Occipital lobe (tissue), 2 donors: Measurements from ENCODE around the gene KRTAP10-8. TPM values are rescaled to one million over a fixed set of nuclear protein-coding genes. Genes with fewer than 3 reads are reported as not detected.
"Not testable (repeated sequence)": the region's sequence is repeated elsewhere in the genome, so short reads cannot be mapped to it uniquely, and the experiment has no call there.

Experiments
- DNase-seq: peaks from one replicate; lab custom pipeline; 2025; lab: John Stamatoyannopoulos, UW
- total RNA-seq: library from RNA; depleted of rRNA; stranded (reverse); fragments of >200 nt; gene quantifications from one replicate; pipeline ENCODE4 v1.2.3, GENCODE V29; 2014

KRTAP10-8 gene
- total RNA-seq, 1 donor from 2014 or later: not detected

DNA sequence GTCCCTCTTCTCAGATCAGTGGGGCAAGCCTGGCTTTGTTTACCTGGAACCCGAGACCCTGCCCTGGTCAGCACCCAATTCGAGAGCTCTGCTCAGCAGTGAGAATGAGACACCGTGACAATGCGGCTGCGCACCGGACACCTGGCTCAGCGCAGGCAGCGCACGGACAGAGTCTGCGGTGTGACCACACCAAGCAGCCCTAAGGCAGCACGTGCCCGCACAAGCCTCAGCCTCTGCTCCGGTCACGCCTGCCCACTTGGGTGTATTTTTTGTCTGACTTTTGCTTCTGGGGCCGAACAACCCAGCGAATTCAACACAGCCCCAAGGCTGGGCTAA lies 4.7 kb downstream of the KRTAP10-8 start:
- DNase-seq: no peak

- DNase-seq: no peak
Observed at GRCh38 chr21:44617071-44617501, 5.2 kb downstream of the KRTAP10-8 start.

- no peak for DNase-seq
Observed at GRCh38 chr21:44618504-44618903, 6.6 kb downstream of the KRTAP10-8 start.

GRCh38 chr21:44618909-44619308 lies 7.0 kb downstream of the KRTAP10-8 start:
- no peak for DNase-seq

GRCh38 chr21:44619886-44620285 lies 8.0 kb downstream of the KRTAP10-8 start:
- DNase-seq: no peak

DNA sequence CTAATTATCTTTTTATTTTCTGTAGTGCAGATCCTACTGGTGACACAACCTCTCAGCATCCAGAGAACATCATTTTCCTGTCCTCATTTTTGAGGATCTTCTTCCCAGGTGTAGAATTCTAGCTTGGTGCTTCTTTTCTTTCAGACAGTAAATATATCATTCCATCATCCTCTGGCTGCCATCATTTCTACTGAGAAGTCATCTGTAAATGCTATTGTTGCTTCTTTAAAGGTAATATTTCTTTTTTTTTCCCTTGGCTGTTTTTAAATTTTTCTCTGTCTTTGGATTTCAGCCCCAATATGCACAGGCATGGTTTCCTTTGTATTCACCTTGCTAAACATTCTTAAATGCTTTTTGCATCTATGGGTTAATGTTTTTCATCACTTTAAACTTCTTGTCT lies 11.7 kb downstream of the KRTAP10-8 start:
- no peak for DNase-seq

GRCh38 chr21:44625756-44626155 lies 13.9 kb downstream of the KRTAP10-8 start:
- no peak for DNase-seq

DNA sequence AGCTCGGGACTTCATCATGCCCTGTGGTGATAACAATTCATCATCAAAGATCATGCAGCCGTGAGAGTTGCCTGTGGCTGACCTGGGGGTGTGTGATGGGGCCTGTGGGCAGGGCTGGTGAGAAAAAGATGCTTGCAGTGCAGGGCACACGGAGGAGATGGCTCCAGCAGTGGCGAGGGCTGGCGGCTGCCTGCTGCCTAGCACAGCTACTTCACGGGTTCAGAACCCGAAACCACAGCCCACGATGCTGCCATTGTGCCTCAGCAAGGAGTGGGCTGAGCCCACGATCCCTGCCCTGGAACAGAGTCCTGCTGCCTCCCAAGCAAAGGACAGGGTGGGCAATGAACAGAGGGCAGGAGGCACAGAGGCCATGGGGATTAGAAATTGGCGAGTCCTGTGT lies 14.4 kb downstream of the KRTAP10-8 start:
- DNase-seq: no peak

DNA sequence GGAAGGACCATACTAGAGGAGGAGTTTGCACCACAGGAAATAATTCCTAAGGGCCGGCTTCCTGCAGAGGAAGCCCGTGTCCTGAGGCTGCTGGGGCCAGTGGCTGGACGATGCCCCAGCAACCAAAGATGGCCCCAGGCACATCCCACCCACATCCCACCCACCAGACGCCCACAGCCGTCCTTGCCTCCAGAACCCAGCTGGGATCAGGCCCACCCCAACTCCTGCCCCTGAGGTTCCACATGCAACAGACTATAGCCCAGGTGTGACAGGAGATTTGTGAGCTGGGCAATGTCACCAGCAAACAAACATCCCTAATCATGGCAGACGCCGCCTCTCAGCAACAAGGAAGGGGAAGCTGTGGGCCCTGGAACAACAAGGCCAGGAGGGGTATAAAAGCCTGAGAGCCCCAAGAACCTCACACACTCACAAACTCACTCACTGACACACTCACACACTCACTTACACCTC lies 14.8 kb downstream of the KRTAP10-8 start, which contains the start of gene KRTAP10-9:
Gene KRTAP10-9 (plus strand): TSS at position 421 of the 471 bp plus-strand sequence. CDS start 79 bp downstream, outside the sequence.
- no peak for DNase-seq

DNA sequence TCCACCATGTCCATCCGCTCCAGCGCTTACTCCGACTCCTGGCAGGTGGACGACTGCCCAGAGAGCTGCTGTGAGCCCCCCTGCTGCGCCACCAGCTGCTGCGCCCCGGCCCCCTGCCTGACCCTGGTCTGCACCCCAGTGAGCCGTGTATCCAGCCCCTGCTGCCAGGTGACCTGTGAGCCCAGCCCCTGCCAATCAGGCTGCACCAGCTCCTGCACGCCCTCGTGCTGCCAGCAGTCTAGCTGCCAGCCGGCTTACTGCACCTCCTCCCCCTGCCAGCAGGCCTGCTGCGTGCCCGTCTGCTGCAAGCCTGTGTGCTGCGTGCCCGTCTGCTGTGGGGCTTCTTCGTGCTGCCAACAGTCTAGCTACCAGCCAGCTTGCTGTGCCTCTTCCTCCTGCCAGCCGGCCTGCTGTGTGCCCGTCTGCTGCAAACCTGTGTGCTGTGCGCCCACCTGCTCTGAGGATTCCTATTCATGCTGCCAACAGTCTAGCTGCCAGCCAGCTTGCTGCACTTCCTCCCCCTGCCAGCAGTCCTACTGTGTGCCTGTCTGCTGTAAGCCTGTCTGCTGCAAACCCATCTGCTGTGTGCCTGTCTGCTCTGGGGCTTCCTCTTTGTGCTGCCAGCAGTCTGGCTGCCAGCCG lies 15.4 kb downstream of the KRTAP10-8 start:
- DNase-seq: not testable (repeated sequence)

GRCh38 chr21:44627831-44628233 lies 16.0 kb downstream of the KRTAP10-8 start:
- not testable (repeated sequence) for DNase-seq

- DNase-seq: no peak
Observed at GRCh38 chr21:44628707-44629391, 17.0 kb downstream of the KRTAP10-8 start.

GRCh38 chr21:44630440-44630839 lies 18.6 kb downstream of the KRTAP10-8 start:
- no peak for DNase-seq

DNA sequence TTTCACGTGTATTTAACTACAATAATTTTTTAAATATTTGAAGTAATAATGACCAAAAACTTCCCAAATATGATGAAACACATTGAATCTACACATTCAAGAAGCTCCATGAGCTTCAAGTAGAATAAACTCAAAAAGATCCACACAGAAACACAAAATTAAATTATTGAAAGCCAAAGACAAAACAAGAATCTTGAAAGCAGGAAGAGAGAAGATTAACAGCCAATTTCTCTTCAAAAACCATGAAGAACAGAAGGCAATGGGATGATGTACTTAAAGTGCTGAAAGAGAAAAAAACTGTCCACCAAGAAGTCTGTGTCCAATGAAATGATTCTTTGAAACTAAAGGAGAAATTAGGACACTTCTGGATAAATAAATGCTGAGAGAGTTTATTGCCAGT lies 20.2 kb downstream of the KRTAP10-8 start:
- no peak for DNase-seq

- DNase-seq: no peak
Observed at GRCh38 chr21:44636209-44637017, 24.5 kb downstream of the KRTAP10-8 start.

DNA sequence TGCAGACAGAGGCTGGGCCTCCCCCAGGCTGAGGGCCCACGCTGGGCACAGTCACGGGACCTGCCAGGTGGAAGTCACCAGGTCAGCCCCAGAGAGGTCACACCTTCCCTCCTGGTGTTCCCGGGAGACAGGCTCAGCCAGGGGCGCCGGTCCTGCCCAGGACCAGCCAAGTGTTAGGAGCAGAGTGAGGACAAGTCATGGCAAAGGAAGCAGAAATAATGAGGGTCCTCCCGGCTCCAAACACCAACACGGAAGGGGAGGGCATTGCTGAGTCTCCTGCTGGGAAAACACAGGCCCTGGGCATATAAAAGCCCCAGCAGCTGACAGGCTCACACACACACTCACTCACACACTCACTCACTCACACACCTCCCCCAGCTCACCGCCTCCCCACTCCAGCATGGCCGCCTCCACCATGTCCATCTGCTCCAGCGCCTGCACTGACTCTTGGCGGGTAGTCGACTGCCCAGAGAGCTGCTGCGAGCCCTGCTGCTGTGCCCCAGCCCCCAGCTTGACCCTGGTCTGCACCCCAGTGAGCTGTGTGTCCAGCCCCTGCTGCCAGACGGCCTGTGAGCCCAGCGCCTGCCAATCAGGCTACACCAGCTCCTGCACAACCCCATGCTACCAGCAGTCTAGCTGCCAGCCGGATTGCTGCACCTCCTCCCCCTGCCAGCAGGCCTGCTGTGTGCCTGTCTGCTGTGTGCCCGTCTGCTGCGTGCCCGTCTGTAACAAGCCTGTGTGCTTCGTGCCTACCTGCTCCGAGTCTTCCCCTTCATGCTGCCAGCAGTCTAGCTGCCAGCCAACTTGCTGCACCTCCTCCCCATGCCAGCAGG lies 25.4 kb downstream of the KRTAP10-8 start, which contains the start of gene KRTAP10-10:
Gene KRTAP10-10 (plus strand): TSS at position 339 of the 833 bp plus-strand sequence. CDS start 62 bp downstream, at position 401.
- DNase-seq: no peak

DNA sequence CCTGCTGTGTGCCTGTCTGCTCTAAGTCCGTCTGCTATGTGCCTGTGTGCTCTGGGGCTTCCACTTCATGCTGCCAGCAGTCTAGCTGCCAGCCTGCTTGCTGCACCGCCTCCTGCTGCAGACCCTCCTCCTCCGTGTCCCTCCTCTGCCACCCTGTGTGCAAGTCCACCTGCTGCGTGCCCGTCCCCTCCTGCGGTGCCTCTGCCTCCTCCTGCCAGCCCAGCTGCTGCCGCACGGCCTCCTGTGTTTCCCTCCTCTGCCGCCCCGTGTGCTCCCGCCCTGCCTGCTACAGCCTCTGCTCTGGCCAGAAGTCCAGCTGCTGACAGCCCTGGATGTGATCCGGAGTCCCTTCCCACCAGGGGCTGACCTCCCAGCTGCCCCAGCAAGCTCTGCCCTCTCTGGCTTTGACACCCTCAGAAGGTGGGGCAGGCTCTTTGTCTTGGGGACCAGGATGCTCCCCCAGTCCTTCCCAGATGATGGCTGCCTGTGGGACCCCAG lies 26.0 kb downstream of the KRTAP10-8 start:
- not testable (repeated sequence) for DNase-seq

GRCh38 chr21:44638506-44639330 lies 26.8 kb downstream of the KRTAP10-8 start:
- DNase-seq: not testable (repeated sequence)

- no peak for DNase-seq
Observed at GRCh38 chr21:44639331-44639655, 27.4 kb downstream of the KRTAP10-8 start.

- DNase-seq: no peak
Observed at GRCh38 chr21:44640761-44641160, 28.9 kb downstream of the KRTAP10-8 start.
